GM12801 (cell line): ENCODE data around the gene MYH9.

Experiments used
- TF ChIP-seq, protein P1 (sequence below): IDR thresholded peaks from one replicate; pipeline ENCODE4 v1.5.1; 2011; ENCODE audit warnings: control low read depth; ENCODE audit not compliant: insufficient read length; ENCODE audit errors: extremely low read depth

MYH9 gene

DNA sequence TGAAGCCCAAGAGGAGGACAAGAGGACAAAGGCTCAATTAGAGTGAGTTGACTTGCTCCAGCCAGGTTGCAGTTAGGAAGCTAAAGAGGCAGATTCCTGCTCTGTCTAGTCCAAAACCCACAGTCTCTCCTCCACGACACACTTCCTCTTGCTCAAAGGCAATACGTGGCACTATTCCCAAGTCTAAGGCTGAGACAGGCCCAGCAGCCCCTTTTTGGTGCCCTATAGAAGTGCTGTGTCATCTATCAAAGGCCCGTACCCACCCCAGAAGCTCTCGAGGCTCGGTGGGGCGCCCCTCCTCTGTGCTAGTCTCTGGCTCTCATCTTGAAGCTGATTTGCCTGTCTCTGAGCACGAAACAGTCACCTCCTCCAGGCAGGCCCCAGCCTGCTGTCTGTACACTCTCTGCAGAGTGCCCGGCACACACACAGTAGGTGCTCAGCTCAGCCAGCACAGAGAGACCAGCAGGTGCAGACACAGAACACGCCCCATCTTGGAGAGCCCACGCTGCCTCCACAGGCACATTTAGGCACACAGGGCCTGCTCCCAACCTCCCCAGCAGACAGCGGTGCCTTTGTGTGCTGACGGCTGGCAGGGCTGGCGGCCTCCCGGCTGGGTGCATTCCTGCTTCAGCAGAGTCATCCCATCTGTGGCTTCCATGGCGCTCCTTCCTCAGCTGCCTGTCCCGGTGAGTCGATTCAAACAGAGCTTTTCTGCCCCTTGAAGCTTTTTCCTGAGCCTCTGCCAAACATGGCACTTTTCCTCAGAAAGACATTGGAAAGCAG, 52.8 kb downstream of the MYH9 start:
- TF ChIP-seq, protein P1, sequence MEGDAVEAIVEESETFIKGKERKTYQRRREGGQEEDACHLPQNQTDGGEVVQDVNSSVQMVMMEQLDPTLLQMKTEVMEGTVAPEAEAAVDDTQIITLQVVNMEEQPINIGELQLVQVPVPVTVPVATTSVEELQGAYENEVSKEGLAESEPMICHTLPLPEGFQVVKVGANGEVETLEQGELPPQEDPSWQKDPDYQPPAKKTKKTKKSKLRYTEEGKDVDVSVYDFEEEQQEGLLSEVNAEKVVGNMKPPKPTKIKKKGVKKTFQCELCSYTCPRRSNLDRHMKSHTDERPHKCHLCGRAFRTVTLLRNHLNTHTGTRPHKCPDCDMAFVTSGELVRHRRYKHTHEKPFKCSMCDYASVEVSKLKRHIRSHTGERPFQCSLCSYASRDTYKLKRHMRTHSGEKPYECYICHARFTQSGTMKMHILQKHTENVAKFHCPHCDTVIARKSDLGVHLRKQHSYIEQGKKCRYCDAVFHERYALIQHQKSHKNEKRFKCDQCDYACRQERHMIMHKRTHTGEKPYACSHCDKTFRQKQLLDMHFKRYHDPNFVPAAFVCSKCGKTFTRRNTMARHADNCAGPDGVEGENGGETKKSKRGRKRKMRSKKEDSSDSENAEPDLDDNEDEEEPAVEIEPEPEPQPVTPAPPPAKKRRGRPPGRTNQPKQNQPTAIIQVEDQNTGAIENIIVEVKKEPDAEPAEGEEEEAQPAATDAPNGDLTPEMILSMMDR: no peak

- TF ChIP-seq, protein P1: no peak
Measured at GRCh38 chr22:36334081-36334820, 53.5 kb downstream of the MYH9 start.

GRCh38 chr22:36333644-36334043, 54.1 kb downstream of the MYH9 start:
- TF ChIP-seq, protein P1: no peak

DNA sequence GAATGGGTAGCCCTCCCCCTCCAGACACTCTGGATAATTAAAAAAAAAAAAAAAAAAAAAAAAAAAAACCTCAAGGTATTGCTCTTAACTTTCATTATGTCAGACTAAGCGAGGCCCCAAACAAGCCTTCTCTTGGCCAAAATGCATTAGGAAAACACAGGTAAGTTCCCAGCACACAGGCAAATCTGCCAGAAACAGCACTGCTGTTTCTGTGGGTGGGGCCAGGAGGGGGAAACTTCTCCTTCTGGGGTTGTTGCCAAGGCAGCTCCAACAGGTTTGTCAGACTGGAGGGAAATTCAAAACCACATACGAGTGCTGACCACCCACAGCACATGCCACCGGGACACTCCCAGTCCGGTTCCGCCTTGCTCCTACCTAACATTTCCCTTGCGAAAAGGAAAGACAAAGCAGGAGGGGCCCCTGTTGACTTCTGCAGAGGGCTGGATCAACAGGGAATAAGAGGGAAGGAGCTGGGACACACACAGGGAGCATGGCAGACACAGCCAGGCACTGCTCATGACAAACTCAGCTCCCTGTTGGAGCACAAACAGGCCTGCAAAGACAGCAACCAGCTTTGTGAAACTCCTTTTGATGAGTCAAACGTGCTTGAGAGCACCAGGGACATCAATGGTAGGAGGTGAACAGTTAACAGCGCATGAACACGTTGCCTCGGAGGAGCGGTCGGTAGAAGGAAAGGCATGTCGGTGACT, 55.0 kb downstream of the MYH9 start:
- TF ChIP-seq, protein P1: no peak

GRCh38 chr22:36331912-36332622, 55.7 kb downstream of the MYH9 start:
- TF ChIP-seq, protein P1: no peak

GRCh38 chr22:36331306-36331911, 56.4 kb downstream of the MYH9 start:
- TF ChIP-seq, protein P1: no peak
